SU-DHL-6 (cell line): ENCODE measurements around the gene MAN2A2.

Experiments used
- H2AFZ ChIP-seq: fragments of 200-600 bp; sonication (generic); 2 replicates; pipeline ENCODE4 v1.6.1; 2014; ENCODE audit warnings: low read depth, mild to moderate bottlenecking, moderate library complexity, mixed read lengths, antibody characterized with exemption, low read length; ENCODE audit not compliant: severe bottlenecking
- H3F3A ChIP-seq: fragments of 200-600 bp; shearing (Covaris generic); 2 replicates; pipeline ENCODE4 v1.6.0; 2016; ENCODE audit warnings: antibody characterized with exemption, mild to moderate bottlenecking; ENCODE audit not compliant: insufficient read depth
- H3K27ac ChIP-seq: fragments of 200-600 bp; sonication (generic); 2 replicates; pipeline ENCODE4 v1.5.1; 2016; ENCODE audit warnings: low read depth, mild to moderate bottlenecking, low read length, moderate library complexity, mixed read lengths
- H3K27me3 ChIP-seq: fragments of 200-600 bp; sonication (generic), shearing (Covaris generic); 2 replicates; pipeline ENCODE4 v1.6.0; 2014; ENCODE audit warnings: mild to moderate bottlenecking, low read length
- H3K36me3 ChIP-seq: fragments of 200-600 bp; sonication (generic); 2 replicates; pipeline ENCODE4 v1.6.1; 2014; ENCODE audit warnings: mild to moderate bottlenecking, low read length, mixed read lengths
- H3K4me2 ChIP-seq: fragments of 300-600, 200-600 bp; shearing (Covaris generic), sonication (generic); 2 replicates; pipeline ENCODE4 v1.6.0; 2014; ENCODE audit warnings: low read length, low read depth, mild to moderate bottlenecking; ENCODE audit not compliant: poor library complexity, severe bottlenecking
- H3K4me3 ChIP-seq: fragments of 200-600 bp; sonication (generic); 2 replicates; pipeline ENCODE4 v1.5.1; 2014; ENCODE audit warnings: antibody characterized with exemption, low read length, mild to moderate bottlenecking, mixed read lengths; ENCODE audit not compliant: insufficient read depth, poor library complexity, severe bottlenecking
- H3K79me2 ChIP-seq: fragments of 200-600 bp; sonication (generic); 2 replicates; pipeline ENCODE4 v1.6.1; 2014; ENCODE audit warnings: mild to moderate bottlenecking, low read length, moderate library complexity; ENCODE audit not compliant: insufficient read depth
- H3K9ac ChIP-seq: fragments of 200-600 bp; sonication (generic); 2 replicates; pipeline ENCODE4 v1.7.0; 2014; ENCODE audit warnings: mild to moderate bottlenecking, low read length
- H3K9me2 ChIP-seq: fragments of 200-600 bp; sonication (generic); replicated peaks from 2 replicates; pipeline ENCODE4 v1.6.1; 2014; ENCODE audit warnings: low read length; ENCODE audit not compliant: insufficient read depth
- H3K9me3 ChIP-seq: fragments of 200-600 bp; sonication (generic); 2 replicates; pipeline ENCODE4 v1.6.1; 2014; ENCODE audit warnings: low read length, mixed read lengths; ENCODE audit not compliant: insufficient read depth
- H4K20me1 ChIP-seq: fragments of 200-600 bp; sonication (generic); 2 replicates; pipeline ENCODE4 v1.6.1; 2014; ENCODE audit warnings: low read depth, mild to moderate bottlenecking, antibody characterized with exemption, low read length, moderate library complexity, mixed read lengths
- CTCF ChIP-seq: fragments of 200-600 bp; sonication (generic); IDR thresholded peaks from one replicate; pipeline ENCODE4 v1.5.1; 2017; ENCODE audit warnings: antibody characterized with exemption, mild to moderate bottlenecking, low read length, moderate library complexity; ENCODE audit not compliant: insufficient read depth, poor library complexity, severe bottlenecking
- EZH2phosphoT487 ChIP-seq: fragments of 200-600 bp; sonication (generic), shearing (Covaris generic); conservative IDR thresholded peaks from 2 replicates; pipeline ENCODE4 v1.6.1; 2018; ENCODE audit warnings: mild to moderate bottlenecking, antibody characterized with exemption, low read length, moderate library complexity, mixed read lengths

Gene MAN2A2

DNA sequence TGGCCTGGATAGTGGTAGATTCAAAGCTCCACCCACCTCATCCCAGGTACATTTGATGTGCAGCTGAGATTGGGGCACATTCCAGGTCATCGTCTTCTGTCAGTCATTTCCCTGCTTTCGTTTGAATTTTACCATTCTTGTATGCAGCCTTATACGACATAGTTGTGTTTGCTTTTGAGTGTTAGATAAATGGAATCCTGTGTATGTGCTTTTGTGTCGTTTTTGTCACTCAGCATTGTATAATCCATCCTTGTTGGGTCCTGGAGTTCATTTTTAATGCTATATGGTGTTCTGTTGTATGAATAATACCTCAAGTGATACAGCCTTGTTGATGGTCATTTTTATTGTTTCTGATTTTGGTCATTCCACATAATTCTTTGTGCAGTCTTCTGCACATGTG is 58.9 kb downstream of the MAN2A2 start:
- peaks cover 16% of the 10 kb centered on the region; the same call in 1 of the 2 replicates for H3K36me3 ChIP-seq
- no peaks in the 10 kb centered on the region for H3K79me2 ChIP-seq
- H4K20me1 ChIP-seq, result 0 out of 2 replicates have a peak, but pooled peaks cover 4% of the 10 kb centered on the region
- no peaks in the 10 kb centered on the region for H3K9me3 ChIP-seq
- H3F3A ChIP-seq, result peaks cover 15% of the 10 kb centered on the region
- H3K9ac ChIP-seq, result no peak overlapping the region
- no peak overlapping the region for H2AFZ ChIP-seq
- no peak overlapping the region for H3K27ac ChIP-seq
- no peak overlapping the region for H3K4me3 ChIP-seq
- no peaks in the 10 kb centered on the region for H3K27me3 ChIP-seq
- no peaks in the 10 kb centered on the region for H3K9me2 ChIP-seq
- no peak overlapping the region for H3K4me2 ChIP-seq
- TF ChIP-seq CTCF (no peak), EZH2phosphoT487 (no peak)

- Histone ChIP-seq H3K27me3 (no peaks in the 10 kb centered on the region), H3K79me2 (no peaks in the 10 kb centered on the region), H2AFZ (no peak overlapping the region), H3F3A (peaks cover 31% of the 10 kb centered on the region), H3K36me3 (peaks cover 43% of the 10 kb centered on the region; the same call in 1 of the 2 replicates), H3K9me2 (no peaks in the 10 kb centered on the region), H3K4me2 (no peak overlapping the region), H4K20me1 (0 out of 2 replicates have a peak, but pooled peaks cover 4% of the 10 kb centered on the region), H3K27ac (no peak overlapping the region), H3K4me3 (no peak overlapping the region), H3K9ac (no peak overlapping the region), H3K9me3 (no peaks in the 10 kb centered on the region)
- TF ChIP-seq CTCF (no peak), EZH2phosphoT487 (no peak)
Observed at GRCh38 chr15:90966262-90966661, 63.2 kb downstream of the MAN2A2 start.

GRCh38 chr15:90967206-90967605 is 64.1 kb downstream of the MAN2A2 start:
- Histone ChIP-seq H4K20me1 (0 out of 2 replicates have a peak, but pooled peaks cover 2% of the 10 kb centered on the region), H3K27me3 (no peaks in the 10 kb centered on the region), H3K27ac (no peak overlapping the region), H3K4me2 (no peak overlapping the region), H3F3A (peaks cover 29% of the 10 kb centered on the region), H3K36me3 (peaks cover 43% of the 10 kb centered on the region; the same call in 1 of the 2 replicates), H3K9ac (no peak overlapping the region), H3K4me3 (no peak overlapping the region), H3K79me2 (no peaks in the 10 kb centered on the region), H3K9me2 (no peaks in the 10 kb centered on the region), H2AFZ (no peak overlapping the region), H3K9me3 (no peaks in the 10 kb centered on the region)
- TF ChIP-seq CTCF (no peak), EZH2phosphoT487 (no peak)
